Prostate gland (tissue), 2 donors: ENCODE data around the gene NBEAL1. TPM values are rescaled to one million over a fixed set of nuclear protein-coding genes. Genes with fewer than 3 reads are reported as not detected.
"Not testable (repeated sequence)": the region's sequence is repeated elsewhere in the genome, so short reads cannot be mapped to it uniquely, and the experiment has no call there.

ENCODE experiments used
- DNase-seq: peaks from one replicate; pipeline ENCODE4 v3.0.0-alpha.2; 2019; ENCODE audit warnings: low spot score
- H3K27ac ChIP-seq, 2 donors: fragments of 200-600 bp; sonication (generic); 2 replicates each; pipeline ENCODE4 v1.5.1; 2017 to 2019
- H3K27me3 ChIP-seq: fragments of 200-600 bp; sonication (generic); replicated peaks from 2 replicates; pipeline ENCODE4 v1.5.1; 2019; ENCODE audit not compliant: insufficient read depth
- H3K36me3 ChIP-seq, 2 donors: fragments of 200-600 bp; sonication (generic); 1 replicate in 1 of 2; 2 replicates in 1 of 2; pipeline versions ENCODE4 v1.5.1 to v1.8.1; 2017 to 2019
- H3K4me1 ChIP-seq: fragments of 200-600 bp; sonication (generic); replicated peaks from 2 replicates; pipeline ENCODE4 v1.5.1; 2019
- H3K4me3 ChIP-seq, 2 donors: fragments of 200-600 bp; sonication (generic); 2 replicates each; pipeline ENCODE4 v1.5.1; 2017 to 2019
- H3K9me3 ChIP-seq: fragments of 200-600 bp; sonication (generic); 2 replicates; pipeline ENCODE4 v1.5.1; 2017
- CTCF ChIP-seq, 4 experiments: fragments of 200-600 bp in 2 of 4; fragments of 450-650 bp in 2 of 4; sonication (generic) in 2 of 4; IDR thresholded peaks; 1 replicate in 3 of 4; 2 replicates in 1 of 4; pipeline ENCODE4 v1.5.1; 2016 to 2019; ENCODE audit warnings: antibody characterized with exemption in 4 of 4, mild to moderate bottlenecking in 2 of 4, moderate library complexity in 2 of 4
- POLR2A ChIP-seq: fragments of 450-650 bp; IDR thresholded peaks from one replicate; pipeline ENCODE4 v1.6.1; 2016; ENCODE audit warnings: antibody characterized with exemption, mild to moderate bottlenecking
- POLR2AphosphoS5 ChIP-seq: sonication (generic); formaldehyde crosslinking; IDR thresholded peaks from one replicate; pipeline ENCODE4 v1.6.1; 2017; ENCODE audit warnings: antibody characterized with exemption
- WGBS: methylation state at CpG from one replicate; pipeline ENCODE4 v1.1.5; 2018; 5-methylcytosine and 5-hydroxymethylcytosine counted together
- intact Hi-C: fragments of 100-400 bp; cut with DNase I; formaldehyde crosslinking; loops from one replicate; pipeline ENCODE4 v1.14.2; 2022
- total RNA-seq, 2 donors: library from RNA; depleted of rRNA; stranded (reverse); fragments of >200 nt; gene quantifications; one replicate each; pipeline ENCODE4 v1.1.0, GENCODE V29; 2016

NBEAL1 gene
- total RNA-seq, 2 donors from 2014 or later, result 21.2 to 47.1 TPM

- Histone ChIP-seq H3K4me1 (no peaks in the 10 kb centered on the region), H3K36me3 (no peaks in the 10 kb centered on the region), H3K4me3 (no peak overlapping the region), H3K9me3 (no peaks in the 10 kb centered on the region), H3K27me3 (no peaks in the 10 kb centered on the region), H3K27ac (no peak overlapping the region)
- 100% methylated on average over 1 of the region's 1 CpG for WGBS
- DNase-seq, result no peak
- TF ChIP-seq POLR2A, result no peak
- TF ChIP-seq CTCF (IDR thresholded peaks at IDR 0.05), result no peak
- no peak for TF ChIP-seq POLR2AphosphoS5
- intact Hi-C loops, result no loop called here
These were observed 24.9 kb upstream of the NBEAL1 start for GRCh38 chr2:202989749-202990148.

- Histone ChIP-seq H3K36me3 (no peaks in the 10 kb centered on the region), H3K27me3 (no peaks in the 10 kb centered on the region), H3K9me3 (no peaks in the 10 kb centered on the region), H3K4me1 (no peaks in the 10 kb centered on the region), H3K4me3 (no peak overlapping the region), H3K27ac (no peak overlapping the region)
- intact Hi-C loops, result no loop called here
- WGBS, result 92% methylated on average over 3 of the region's 3 CpGs
- TF ChIP-seq POLR2AphosphoS5 (no peak), POLR2A (no peak), CTCF (IDR thresholded peaks at IDR 0.05) (no peak)
- DNase-seq, result no peak
These were observed 24.2 kb upstream of the NBEAL1 start for GRCh38 chr2:202990501-202990900.

GRCh38 chr2:202997113-202997512, 17.6 kb upstream of the NBEAL1 start:
- intact Hi-C loops, H3K9me3 ChIP-seq: not testable (repeated sequence)
- 75% methylated on average over 3 of the region's 3 CpGs for WGBS

GRCh38 chr2:203002054-203002821, 12.4 kb upstream of the NBEAL1 start:
- intact Hi-C loops, result no loop called here

More at GRCh38 chr2:202997113-202997512, 17.6 kb upstream of the NBEAL1 start:
- not testable (repeated sequence) for H3K4me3 ChIP-seq, H3K27me3 ChIP-seq, H3K27ac ChIP-seq, H3K4me1 ChIP-seq, H3K36me3 ChIP-seq, DNase-seq

GRCh38 chr2:203003716-203004115, 11.0 kb upstream of the NBEAL1 start:
- H3K36me3 ChIP-seq, result no peaks in the 10 kb centered on the region
- no peak for DNase-seq
- H3K27me3 ChIP-seq, result no peaks in the 10 kb centered on the region
- H3K27ac ChIP-seq, result no peak overlapping the region
- no peak for TF ChIP-seq POLR2A
- no peak for TF ChIP-seq CTCF (IDR thresholded peaks at IDR 0.05)
- no peak overlapping the region for H3K4me3 ChIP-seq
- H3K9me3 ChIP-seq, result no peaks in the 10 kb centered on the region
- intact Hi-C loops, result no loop called here
- 89% methylated on average over 8 of the region's 8 CpGs for WGBS
- H3K4me1 ChIP-seq, result no peaks in the 10 kb centered on the region

More at GRCh38 chr2:203002054-203002821, 12.4 kb upstream of the NBEAL1 start:
- Histone ChIP-seq H3K9me3 (no peaks in the 10 kb centered on the region), H3K27ac (no peak overlapping the region), H3K36me3 (no peaks in the 10 kb centered on the region), H3K27me3 (no peaks in the 10 kb centered on the region), H3K4me3 (no peak overlapping the region), H3K4me1 (no peaks in the 10 kb centered on the region)
- 76% methylated on average over 3 of the region's 3 CpGs for WGBS
- TF ChIP-seq POLR2AphosphoS5 (no peak), CTCF (IDR thresholded peaks at IDR 0.05) (no peak), POLR2A (no peak)
- DNase-seq, result no peak
